NB4 (cell line): ENCODE results near the gene MEX3A.

Experiments
- TF ChIP-seq, protein P1 (sequence below): IDR thresholded peaks from one replicate; pipeline ENCODE4 v1.5.1; 2012; ENCODE audit warnings: low read depth, low read length
- TF ChIP-seq, protein P2 (sequence below): IDR thresholded peaks from 2 replicates; pipeline ENCODE4 v1.6.1; 2011; ENCODE audit warnings: low read depth, low read length

DNA sequence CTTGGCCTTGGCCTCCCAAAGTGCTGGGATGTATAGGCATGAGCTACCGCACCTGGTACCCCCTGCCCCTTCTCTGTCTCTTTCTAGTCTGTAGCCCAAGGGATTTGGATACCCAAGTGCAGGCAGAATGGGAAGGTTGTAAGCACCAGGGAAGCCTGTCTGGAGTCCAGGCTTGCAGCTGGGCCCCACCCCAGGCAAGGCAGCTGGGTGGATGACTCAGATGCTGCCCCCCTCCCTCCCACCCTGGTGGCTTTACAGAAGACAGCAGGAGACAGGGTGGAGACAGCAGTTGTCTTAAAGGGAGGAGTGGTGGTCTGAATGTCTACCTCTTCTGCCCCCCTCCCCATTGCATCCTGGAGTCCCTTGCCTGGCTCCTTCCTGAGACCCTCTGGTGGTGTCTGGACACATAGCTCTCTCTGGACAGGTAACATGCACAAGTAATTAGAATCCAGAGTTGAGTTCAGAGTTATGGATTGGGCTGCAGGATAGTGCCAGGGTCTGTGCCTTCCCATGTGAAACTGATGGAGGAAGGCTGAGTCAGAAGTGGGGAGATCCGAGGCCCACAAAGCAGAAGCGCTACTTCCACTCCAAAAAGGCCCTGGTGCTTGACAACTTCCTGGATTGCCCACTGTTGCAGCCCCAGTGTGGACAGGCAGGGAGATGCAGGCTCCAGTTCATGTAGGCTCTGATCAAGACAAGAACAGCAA is 37.4 kb upstream of the MEX3A start:
- TF ChIP-seq, protein P1, sequence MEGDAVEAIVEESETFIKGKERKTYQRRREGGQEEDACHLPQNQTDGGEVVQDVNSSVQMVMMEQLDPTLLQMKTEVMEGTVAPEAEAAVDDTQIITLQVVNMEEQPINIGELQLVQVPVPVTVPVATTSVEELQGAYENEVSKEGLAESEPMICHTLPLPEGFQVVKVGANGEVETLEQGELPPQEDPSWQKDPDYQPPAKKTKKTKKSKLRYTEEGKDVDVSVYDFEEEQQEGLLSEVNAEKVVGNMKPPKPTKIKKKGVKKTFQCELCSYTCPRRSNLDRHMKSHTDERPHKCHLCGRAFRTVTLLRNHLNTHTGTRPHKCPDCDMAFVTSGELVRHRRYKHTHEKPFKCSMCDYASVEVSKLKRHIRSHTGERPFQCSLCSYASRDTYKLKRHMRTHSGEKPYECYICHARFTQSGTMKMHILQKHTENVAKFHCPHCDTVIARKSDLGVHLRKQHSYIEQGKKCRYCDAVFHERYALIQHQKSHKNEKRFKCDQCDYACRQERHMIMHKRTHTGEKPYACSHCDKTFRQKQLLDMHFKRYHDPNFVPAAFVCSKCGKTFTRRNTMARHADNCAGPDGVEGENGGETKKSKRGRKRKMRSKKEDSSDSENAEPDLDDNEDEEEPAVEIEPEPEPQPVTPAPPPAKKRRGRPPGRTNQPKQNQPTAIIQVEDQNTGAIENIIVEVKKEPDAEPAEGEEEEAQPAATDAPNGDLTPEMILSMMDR, result no peak
- TF ChIP-seq, protein P2, sequence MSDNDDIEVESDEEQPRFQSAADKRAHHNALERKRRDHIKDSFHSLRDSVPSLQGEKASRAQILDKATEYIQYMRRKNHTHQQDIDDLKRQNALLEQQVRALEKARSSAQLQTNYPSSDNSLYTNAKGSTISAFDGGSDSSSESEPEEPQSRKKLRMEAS, result no peak
